Measurements from ENCODE around the gene PADI1. TPM values are rescaled to one million over a fixed set of nuclear protein-coding genes. Genes with fewer than 3 reads are reported as not detected.

Gene PADI1
- not detected for total RNA-seq
- long read RNA-seq: 0 reads

GRCh38 chr1:17204546-17205440 lies at the start of gene PADI1:
PADI1 (plus strand) TSS chr1:17205128; CDS start chr1:17205218, 90 bp downstream.
- DNase-seq (ENCODE audit: low spot score): no peak

GRCh38 chr1:17155257-17155920 lies 49.5 kb upstream of the PADI1 start:
- no peak for DNase-seq (ENCODE audit: low spot score)

GRCh38 chr1:17156108-17156507 lies 48.8 kb upstream of the PADI1 start:
- DNase-seq (ENCODE audit: low spot score): no peak

GRCh38 chr1:17158961-17159360 lies 46.0 kb upstream of the PADI1 start:
- no peak for DNase-seq (ENCODE audit: low spot score)

GRCh38 chr1:17161137-17161740 lies 43.7 kb upstream of the PADI1 start:
- DNase-seq (ENCODE audit: low spot score): no peak

- no peak for DNase-seq (ENCODE audit: low spot score)
Measured at GRCh38 chr1:17161926-17162800, 42.8 kb upstream of the PADI1 start.

GRCh38 chr1:17162941-17163340 lies 42.0 kb upstream of the PADI1 start:
- no peak for DNase-seq (ENCODE audit: low spot score)

- no peak for DNase-seq (ENCODE audit: low spot score)
Measured at GRCh38 chr1:17163371-17163770, 41.6 kb upstream of the PADI1 start.

- no peak for DNase-seq (ENCODE audit: low spot score)
Measured at GRCh38 chr1:17163789-17164666, 40.9 kb upstream of the PADI1 start.

GRCh38 chr1:17165823-17166222 lies 39.1 kb upstream of the PADI1 start:
- no peak for DNase-seq (ENCODE audit: low spot score)

- no peak for DNase-seq (ENCODE audit: low spot score)
Measured at GRCh38 chr1:17167041-17167785, 37.7 kb upstream of the PADI1 start.

GRCh38 chr1:17167786-17168090 lies 37.2 kb upstream of the PADI1 start:
- no peak for DNase-seq (ENCODE audit: low spot score)

- no peak for DNase-seq (ENCODE audit: low spot score)
Measured at GRCh38 chr1:17168091-17168876, 36.6 kb upstream of the PADI1 start.

- DNase-seq (ENCODE audit: low spot score): no peak
Measured at GRCh38 chr1:17170571-17170970, 34.4 kb upstream of the PADI1 start.

- DNase-seq (ENCODE audit: low spot score): no peak
Measured at GRCh38 chr1:17173217-17173616, 31.7 kb upstream of the PADI1 start.

GRCh38 chr1:17176306-17177061 lies 28.4 kb upstream of the PADI1 start:
- no peak for DNase-seq (ENCODE audit: low spot score)

- DNase-seq (ENCODE audit: low spot score): no peak
Measured at GRCh38 chr1:17177651-17178050, 27.3 kb upstream of the PADI1 start.
